Eye (tissue), 1 donor: Measurements from ENCODE around the gene CHRDL2.
"Not testable (repeated sequence)": the region's sequence is repeated elsewhere in the genome, so short reads cannot be mapped to it uniquely, and the experiment has no call there.

Experiments
- DNase-seq: peaks from one replicate; pipeline ENCODE4 v3.0.0-alpha.2; 2015

Gene CHRDL2

GRCh38 chr11:74669211-74670160, 61.7 kb downstream of the CHRDL2 start:
- DNase-seq: no peak

GRCh38 chr11:74663315-74663714, 67.9 kb downstream of the CHRDL2 start:
- no peak for DNase-seq

GRCh38 chr11:74662487-74663103, 68.6 kb downstream of the CHRDL2 start:
- DNase-seq: no peak

GRCh38 chr11:74659124-74659523, 72.1 kb downstream of the CHRDL2 start:
- not testable (repeated sequence) for DNase-seq

- DNase-seq: no peak
Observed at GRCh38 chr11:74654976-74655375, 76.2 kb downstream of the CHRDL2 start.

GRCh38 chr11:74650498-74650897, 80.7 kb downstream of the CHRDL2 start:
- DNase-seq: no peak

- DNase-seq: no peak
Observed at GRCh38 chr11:74648894-74649293, 82.3 kb downstream of the CHRDL2 start.

GRCh38 chr11:74647831-74648230, 83.4 kb downstream of the CHRDL2 start:
- no peak for DNase-seq

GRCh38 chr11:74647404-74647803, 83.8 kb downstream of the CHRDL2 start:
- no peak for DNase-seq

- peak; percentile 55 for DNase-seq
Observed at GRCh38 chr11:74646954-74647353, 84.3 kb downstream of the CHRDL2 start.
